ENCODE data around the gene CUX1. TPM values are rescaled to one million over a fixed set of nuclear protein-coding genes. Genes with fewer than 3 reads are reported as not detected.
"Not testable (repeated sequence)": the region's sequence is repeated elsewhere in the genome, so short reads cannot be mapped to it uniquely, and the experiment has no call there.

The CUX1 gene
- total RNA-seq, 8 experiments from 2014 or later = 9.2 to 52.7 (median 24.2) TPM

GRCh38 chr7:102330666-102331460 lies 513.4 kb downstream of the CUX1 start:
- WGBS, 10 experiments = 11 to 95% (median 83%) methylated on average over 2 to 5 of the region's 8 CpGs
- H3K27ac ChIP-seq; ATAC-seq (replicated peaks in 6 of 8); H3K4me3 ChIP-seq; in situ Hi-C loops (cut with MboI; ENCODE audit: low pct_unique_long_range_greater_than_20kb in 2 of 9, low sequenced_read_pairs in 9 of 9, unreplicated experiment in 9 of 9); H3K4me1 ChIP-seq (replicated peaks in 1 of 2): not testable (repeated sequence)

Other genes starting within 250 kb of the CUX1 start
- gene MYL10, start 188.3 kb upstream of the CUX1 start, total RNA-seq = not detected

Measured in motor neuron (in vitro differentiated cells).